HUES64 (cell line): Measurements from ENCODE around the gene IL1RL2.

ENCODE experiments used
- H3K27ac ChIP-seq: 2 replicates; pipeline ENCODE4 v1.7.0; 2013; ENCODE audit warnings: low read depth, low read length, inconsistent platforms
- H3K27me3 ChIP-seq: 2 replicates; pipeline ENCODE4 v1.6.1; 2013; ENCODE audit warnings: mild to moderate bottlenecking, low read length; ENCODE audit not compliant: insufficient read depth
- H3K36me3 ChIP-seq: 2 replicates; pipeline ENCODE4 v1.6.1; 2013; ENCODE audit warnings: mild to moderate bottlenecking, low read length; ENCODE audit not compliant: insufficient read depth
- H3K4me1 ChIP-seq: 2 replicates; pipeline ENCODE4 v1.6.1; 2013; ENCODE audit warnings: mild to moderate bottlenecking, low read length, moderate library complexity; ENCODE audit not compliant: insufficient read depth
- H3K4me3 ChIP-seq: 2 replicates; pipeline ENCODE4 v1.5.1; 2013; ENCODE audit warnings: mild to moderate bottlenecking, low read length, moderate library complexity
- H3K9ac ChIP-seq: 2 replicates; pipeline ENCODE4 v1.6.1; 2013; ENCODE audit warnings: mild to moderate bottlenecking, low read depth, low read length
- H3K9me3 ChIP-seq: 2 replicates; pipeline ENCODE4 v1.6.1; 2013; ENCODE audit warnings: low read depth, low read length; ENCODE audit not compliant: insufficient read depth
- WGBS: fragments of 150-250, 120-280 bp; methylation state at CpG from one replicate; pipeline ENCODE4 v1.1.7; 2013; ENCODE audit warnings: missing lambda C conversion rate; 5-methylcytosine and 5-hydroxymethylcytosine counted together

The IL1RL2 gene

DNA sequence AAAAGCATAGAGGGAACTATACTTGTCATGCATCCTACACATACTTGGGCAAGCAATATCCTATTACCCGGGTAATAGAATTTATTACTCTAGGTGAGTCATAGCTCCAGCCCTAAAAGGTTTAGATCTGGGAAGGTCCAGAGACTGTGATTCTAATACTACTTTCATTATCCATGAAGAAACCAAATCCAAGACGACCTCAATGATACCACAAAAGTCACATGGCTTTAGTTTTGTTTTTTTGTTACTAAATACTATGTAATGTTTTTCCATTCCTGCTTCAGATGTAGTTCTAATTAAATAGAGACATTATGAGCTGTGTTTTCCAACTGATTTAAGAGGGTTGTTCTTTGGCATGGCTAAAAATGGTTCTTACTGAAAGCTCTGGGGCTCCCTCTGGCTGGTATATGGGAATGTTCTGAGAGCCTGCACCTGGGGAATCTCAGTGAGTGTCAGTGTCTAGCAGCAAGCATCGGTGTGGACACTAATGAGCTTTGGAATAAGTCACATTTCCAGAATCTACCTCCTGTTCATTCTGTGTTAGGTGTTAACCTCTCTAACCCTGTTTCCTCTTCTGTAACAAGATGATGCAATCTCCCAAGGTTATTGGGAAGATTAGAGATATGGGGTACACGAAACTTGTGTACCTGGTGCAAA, 20.5 kb upstream of the IL1RL2 start:
- Histone ChIP-seq H3K27ac (no peak overlapping the region), H3K36me3 (no peaks in the 10 kb centered on the region), H3K9me3 (no peaks in the 10 kb centered on the region), H3K27me3 (no peaks in the 10 kb centered on the region), H3K9ac (no peak overlapping the region), H3K4me3 (no peak overlapping the region), H3K4me1 (peaks cover under 1% of the 10 kb centered on the region; the same call in 1 of the 2 replicates)
- WGBS: 87% methylated on average over 3 of the region's 4 CpGs

- H3K4me3 ChIP-seq: no peak overlapping the region
- no peaks in the 10 kb centered on the region for H3K27me3 ChIP-seq
- no peaks in the 10 kb centered on the region for H3K4me1 ChIP-seq
- 98% methylated on average over 4 of the region's 5 CpGs for WGBS
- no peaks in the 10 kb centered on the region for H3K9me3 ChIP-seq
- H3K9ac ChIP-seq: no peak overlapping the region
- no peaks in the 10 kb centered on the region for H3K36me3 ChIP-seq
- H3K27ac ChIP-seq: no peak overlapping the region
These were observed 18.6 kb upstream of the IL1RL2 start for GRCh38 chr2:102168026-102168771.

DNA sequence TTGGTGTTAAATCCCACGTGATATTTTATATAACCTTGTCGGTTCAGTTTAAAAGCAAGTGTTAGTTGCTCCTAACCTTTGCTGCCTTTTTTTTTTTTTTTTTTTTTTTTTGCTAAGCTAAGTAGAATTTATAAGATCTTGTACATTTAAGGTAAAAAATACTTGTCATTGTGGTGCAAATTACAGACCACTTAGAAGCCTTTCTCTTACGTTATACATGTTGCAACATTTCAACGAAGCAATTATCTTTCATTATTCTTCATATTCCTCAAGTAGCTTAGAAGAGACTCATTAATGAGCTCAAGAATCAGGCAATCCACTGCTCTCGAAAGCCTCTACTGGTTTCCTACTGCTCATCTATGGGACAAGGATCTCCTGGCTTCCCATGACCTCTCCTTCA, 14.9 kb upstream of the IL1RL2 start:
- no peak overlapping the region for H3K27ac ChIP-seq
- H3K27me3 ChIP-seq: no peaks in the 10 kb centered on the region
- no peaks in the 10 kb centered on the region for H3K4me1 ChIP-seq
- H3K9ac ChIP-seq: no peak overlapping the region
- no peak overlapping the region for H3K4me3 ChIP-seq
- 95% methylated on average over 4 of the region's 5 CpGs for WGBS
- H3K9me3 ChIP-seq: no peaks in the 10 kb centered on the region
- no peaks in the 10 kb centered on the region for H3K36me3 ChIP-seq

- Histone ChIP-seq H3K27ac (no peak overlapping the region), H3K27me3 (no peaks in the 10 kb centered on the region), H3K36me3 (no peaks in the 10 kb centered on the region), H3K4me1 (no peaks in the 10 kb centered on the region), H3K9ac (no peak overlapping the region), H3K4me3 (no peak overlapping the region), H3K9me3 (no peaks in the 10 kb centered on the region)
- 96% methylated on average over 2 of the region's 3 CpGs for WGBS
These were observed 14.1 kb upstream of the IL1RL2 start for GRCh38 chr2:102172745-102173144.

GRCh38 chr2:102176172-102176571, 10.7 kb upstream of the IL1RL2 start:
- H3K4me3 ChIP-seq: no peak overlapping the region
- no peak overlapping the region for H3K27ac ChIP-seq
- 91% methylated on average over 3 of the region's 3 CpGs for WGBS
- no peaks in the 10 kb centered on the region for H3K9me3 ChIP-seq
- no peaks in the 10 kb centered on the region for H3K4me1 ChIP-seq
- H3K27me3 ChIP-seq: no peaks in the 10 kb centered on the region
- H3K36me3 ChIP-seq: no peaks in the 10 kb centered on the region
- no peak overlapping the region for H3K9ac ChIP-seq

DNA sequence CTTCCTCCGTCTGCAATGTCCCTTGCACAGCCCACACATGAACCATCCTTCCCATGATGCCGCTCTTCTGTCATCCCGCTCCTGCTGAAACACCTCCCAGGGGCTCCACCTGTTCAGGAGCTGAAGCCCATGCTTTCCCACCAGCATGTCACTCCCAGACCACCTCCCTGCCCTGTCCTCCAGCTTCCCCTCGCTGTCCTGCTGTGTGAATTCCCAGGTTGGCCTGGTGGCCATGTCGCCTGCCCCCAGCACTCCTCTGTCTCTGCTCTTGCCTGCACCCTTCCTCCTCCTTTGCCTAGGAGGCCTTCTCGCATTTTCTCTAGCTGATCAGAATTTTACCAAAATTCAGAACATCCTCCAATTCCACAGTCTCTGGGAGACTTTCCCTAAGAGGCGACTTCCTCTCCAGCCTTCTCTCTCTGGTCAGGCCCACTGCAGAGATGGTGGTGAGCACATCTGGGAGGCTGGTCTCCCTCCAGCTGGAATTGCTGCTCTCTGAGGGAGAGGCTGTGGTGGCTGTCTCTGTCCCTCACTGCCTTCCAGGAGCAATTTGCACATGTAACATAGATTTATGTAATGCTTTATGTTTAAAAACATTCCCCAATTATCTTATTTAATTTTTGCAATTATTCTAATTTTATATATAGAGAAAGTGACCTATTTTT, 8.9 kb upstream of the IL1RL2 start:
- WGBS: 88% methylated on average over 7 of the region's 7 CpGs
- Histone ChIP-seq H3K9ac (no peak overlapping the region), H3K4me3 (no peak overlapping the region), H3K36me3 (no peaks in the 10 kb centered on the region), H3K27me3 (no peaks in the 10 kb centered on the region), H3K4me1 (no peaks in the 10 kb centered on the region), H3K9me3 (no peaks in the 10 kb centered on the region), H3K27ac (no peak overlapping the region)

DNA sequence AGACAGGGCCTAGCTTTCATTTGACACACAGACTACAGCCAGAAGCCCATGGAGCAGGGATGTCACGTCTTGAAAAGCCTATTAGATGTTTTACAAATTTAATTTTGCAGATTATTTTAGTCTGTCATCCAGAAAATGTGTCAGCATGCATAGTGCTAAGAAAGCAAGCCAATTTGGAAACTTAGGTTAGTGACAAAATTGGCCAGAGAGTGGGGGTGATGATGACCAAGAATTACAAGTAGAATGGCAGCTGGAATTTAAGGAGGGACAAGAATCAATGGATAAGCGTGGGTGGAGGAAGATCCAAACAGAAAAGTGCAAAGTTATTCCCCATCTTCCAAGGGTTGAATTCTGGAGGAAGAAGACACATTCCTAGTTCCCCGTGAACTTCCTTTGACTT, 7.8 kb upstream of the IL1RL2 start:
- Histone ChIP-seq H3K27me3 (no peaks in the 10 kb centered on the region), H3K9me3 (no peaks in the 10 kb centered on the region), H3K36me3 (no peaks in the 10 kb centered on the region), H3K9ac (no peak overlapping the region), H3K4me1 (no peaks in the 10 kb centered on the region), H3K27ac (no peak overlapping the region), H3K4me3 (no peak overlapping the region)
- 83% methylated on average over 3 of the region's 3 CpGs for WGBS

GRCh38 chr2:102179788-102180686, 6.8 kb upstream of the IL1RL2 start:
- 96% methylated on average over 2 of the region's 2 CpGs for WGBS
- H3K9me3 ChIP-seq: no peaks in the 10 kb centered on the region
- H3K4me1 ChIP-seq: no peaks in the 10 kb centered on the region
- no peak overlapping the region for H3K9ac ChIP-seq
- peaks cover 4% of the 10 kb centered on the region; the same call in 1 of the 2 replicates for H3K27me3 ChIP-seq
- no peak overlapping the region for H3K27ac ChIP-seq
- H3K36me3 ChIP-seq: no peaks in the 10 kb centered on the region
- H3K4me3 ChIP-seq: no peak overlapping the region

- Histone ChIP-seq H3K27ac (no peak overlapping the region), H3K9me3 (no peaks in the 10 kb centered on the region), H3K27me3 (peaks cover 6% of the 10 kb centered on the region), H3K4me1 (no peaks in the 10 kb centered on the region), H3K9ac (no peak overlapping the region), H3K4me3 (no peak overlapping the region), H3K36me3 (no peaks in the 10 kb centered on the region)
- WGBS: 80% methylated on average over 1 of the region's 1 CpG
These were observed 6.2 kb upstream of the IL1RL2 start for GRCh38 chr2:102180687-102180999.

DNA sequence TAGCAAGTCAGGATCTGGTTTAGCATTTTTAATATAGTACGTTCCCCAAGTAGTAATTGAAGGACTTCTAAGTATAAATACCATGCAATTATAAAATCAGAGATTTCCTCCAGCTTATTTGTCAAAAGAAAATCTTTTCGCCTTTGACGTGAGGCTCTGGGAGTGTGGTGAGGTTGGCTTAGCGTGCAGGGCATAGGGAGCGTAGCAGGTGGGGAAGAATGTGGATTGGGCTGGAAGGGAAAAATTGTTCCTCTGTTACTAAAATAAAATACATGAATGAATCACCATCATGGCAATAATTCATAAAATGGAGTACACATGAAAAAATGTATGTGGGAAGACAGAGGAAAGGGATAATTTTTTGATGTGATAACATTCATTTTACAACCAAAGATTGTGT, 5.4 kb upstream of the IL1RL2 start:
- WGBS: 95% methylated on average over 4 of the region's 5 CpGs
- Histone ChIP-seq H3K36me3 (no peaks in the 10 kb centered on the region), H3K27me3 (peaks cover 14% of the 10 kb centered on the region), H3K9ac (no peak overlapping the region), H3K9me3 (no peaks in the 10 kb centered on the region), H3K4me1 (no peaks in the 10 kb centered on the region), H3K4me3 (no peak overlapping the region), H3K27ac (no peak overlapping the region)
